ENCODE results near the gene CYTH2. TPM values are rescaled to one million over a fixed set of nuclear protein-coding genes. Genes with fewer than 3 reads are reported as not detected.
A peak's percentile ranks its signal among the peaks of the same experiment; 100 is the strongest.

CYTH2 gene
- total and polyA plus RNA-seq, 8 donors: 25.4 to 54.2 (median 31.5) TPM

DNA sequence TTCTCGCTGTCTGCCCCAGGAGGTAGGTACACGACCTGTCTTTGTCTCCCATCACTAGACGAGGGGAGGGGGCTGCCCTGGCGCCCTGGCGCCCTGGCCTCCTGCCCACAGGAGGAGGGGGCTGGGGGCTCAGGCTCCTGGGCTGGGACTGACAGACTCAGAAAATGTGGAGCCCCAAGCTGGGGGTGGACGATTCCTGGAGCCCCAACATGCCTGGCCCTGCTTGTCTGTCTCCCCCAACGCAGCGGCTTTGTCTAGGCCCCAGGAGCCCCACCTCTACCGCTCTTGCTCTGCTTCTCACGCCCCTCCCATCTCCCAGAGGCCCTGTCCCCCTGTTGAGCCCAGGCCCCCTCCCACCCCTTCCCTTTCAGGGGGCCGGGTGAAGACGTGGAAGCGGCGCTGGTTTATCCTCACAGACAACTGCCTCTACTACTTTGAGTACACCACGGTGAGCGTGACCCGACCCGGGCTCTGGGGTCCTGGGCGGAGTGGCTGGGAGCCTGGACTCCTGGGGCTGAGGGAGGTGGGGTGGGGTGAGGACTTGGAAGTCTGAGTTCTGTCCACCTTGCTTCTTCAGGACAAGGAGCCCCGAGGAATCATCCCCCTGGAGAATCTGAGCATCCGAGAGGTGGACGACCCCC lies 8.6 kb downstream of the CYTH2 start:
- TF ChIP-seq, protein P1, sequence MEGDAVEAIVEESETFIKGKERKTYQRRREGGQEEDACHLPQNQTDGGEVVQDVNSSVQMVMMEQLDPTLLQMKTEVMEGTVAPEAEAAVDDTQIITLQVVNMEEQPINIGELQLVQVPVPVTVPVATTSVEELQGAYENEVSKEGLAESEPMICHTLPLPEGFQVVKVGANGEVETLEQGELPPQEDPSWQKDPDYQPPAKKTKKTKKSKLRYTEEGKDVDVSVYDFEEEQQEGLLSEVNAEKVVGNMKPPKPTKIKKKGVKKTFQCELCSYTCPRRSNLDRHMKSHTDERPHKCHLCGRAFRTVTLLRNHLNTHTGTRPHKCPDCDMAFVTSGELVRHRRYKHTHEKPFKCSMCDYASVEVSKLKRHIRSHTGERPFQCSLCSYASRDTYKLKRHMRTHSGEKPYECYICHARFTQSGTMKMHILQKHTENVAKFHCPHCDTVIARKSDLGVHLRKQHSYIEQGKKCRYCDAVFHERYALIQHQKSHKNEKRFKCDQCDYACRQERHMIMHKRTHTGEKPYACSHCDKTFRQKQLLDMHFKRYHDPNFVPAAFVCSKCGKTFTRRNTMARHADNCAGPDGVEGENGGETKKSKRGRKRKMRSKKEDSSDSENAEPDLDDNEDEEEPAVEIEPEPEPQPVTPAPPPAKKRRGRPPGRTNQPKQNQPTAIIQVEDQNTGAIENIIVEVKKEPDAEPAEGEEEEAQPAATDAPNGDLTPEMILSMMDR (IDR thresholded peaks at IDR 0.05): no peak
- Histone ChIP-seq H3K9me3 (no peaks in the 10 kb centered on the region), H3K27ac (no peak overlapping the region), H3K4me3 (no peak overlapping the region), H3K27me3 (no peaks in the 10 kb centered on the region), H3K36me3 (peaks cover 7 to 39% (median 25%) of the 10 kb centered on the region in 3 donors), H3K4me1 (peaks cover 0 to 6% (median 3%) of the 10 kb centered on the region in 3 donors)
- intact Hi-C loops (cut with DNase I): no loop called here
- ATAC-seq (no peak), FAIRE-seq (no peak), DNase-seq (peak in 1 of 6 donors; percentile 81)
- WGBS, 2 donors: 87 to 88% methylated on average over 22 of the region's 22 CpGs

DNA sequence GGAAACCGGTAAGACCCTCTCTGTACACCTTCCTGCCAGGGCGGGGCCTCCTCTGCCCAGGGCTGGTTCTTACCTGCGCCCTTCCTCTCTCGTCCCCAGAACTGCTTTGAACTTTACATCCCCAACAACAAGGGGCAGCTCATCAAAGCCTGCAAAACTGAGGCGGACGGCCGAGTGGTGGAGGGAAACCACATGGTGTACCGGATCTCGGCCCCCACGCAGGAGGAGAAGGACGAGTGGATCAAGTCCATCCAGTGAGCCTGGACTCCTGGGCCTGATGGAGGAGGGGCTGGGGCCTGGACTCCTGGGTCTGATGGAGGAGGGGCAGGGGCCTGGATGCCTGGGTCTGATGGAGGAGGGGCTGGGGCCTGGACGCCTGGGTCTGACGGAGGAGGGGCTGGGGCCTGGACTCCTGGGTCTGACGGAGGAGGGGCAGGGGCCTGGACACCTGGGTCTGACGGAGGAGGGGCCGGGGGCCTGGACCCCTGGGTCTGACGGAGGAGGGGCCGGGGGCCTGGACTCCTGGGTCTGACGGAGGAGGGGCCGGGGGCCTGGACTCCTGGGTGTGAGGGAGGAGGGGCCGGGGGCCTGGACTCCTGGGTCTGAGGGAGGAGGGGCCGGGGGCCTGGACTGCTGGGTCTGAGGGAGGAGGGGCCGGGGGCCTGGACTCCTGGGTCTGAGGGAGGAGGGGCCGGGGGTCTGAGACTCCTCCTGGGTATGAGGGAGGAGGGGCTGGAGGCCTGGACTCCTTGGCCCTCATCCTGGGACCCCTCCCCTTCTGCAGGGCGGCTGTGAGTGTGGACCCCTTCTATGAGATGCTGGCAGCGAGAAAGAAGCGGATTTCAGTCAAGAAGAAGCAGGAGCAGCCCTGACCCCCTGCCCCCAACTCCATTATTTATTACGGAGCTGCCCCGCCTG lies 9.4 kb downstream of the CYTH2 start:
- ATAC-seq: no peak
- H3K9me3 ChIP-seq: no peaks in the 10 kb centered on the region
- intact Hi-C loops (cut with DNase I): no loop called here
- peaks cover 3 to 33% (median 17%) of the 10 kb centered on the region in 3 donors for H3K36me3 ChIP-seq
- 86 to 88% methylated on average over 22 to 29 of the region's 29 CpGs for WGBS, 2 donors
- DNase-seq: peak in 1 of 6 donors; percentile 74
- TF ChIP-seq, protein P1 (IDR thresholded peaks at IDR 0.05): no peak
- peaks cover 0 to 6% (median 3%) of the 10 kb centered on the region in 3 donors for H3K4me1 ChIP-seq
- no peaks in the 10 kb centered on the region for H3K27me3 ChIP-seq
- no peak overlapping the region for H3K4me3 ChIP-seq
- no peak overlapping the region for H3K27ac ChIP-seq
- no peak for FAIRE-seq

DNA sequence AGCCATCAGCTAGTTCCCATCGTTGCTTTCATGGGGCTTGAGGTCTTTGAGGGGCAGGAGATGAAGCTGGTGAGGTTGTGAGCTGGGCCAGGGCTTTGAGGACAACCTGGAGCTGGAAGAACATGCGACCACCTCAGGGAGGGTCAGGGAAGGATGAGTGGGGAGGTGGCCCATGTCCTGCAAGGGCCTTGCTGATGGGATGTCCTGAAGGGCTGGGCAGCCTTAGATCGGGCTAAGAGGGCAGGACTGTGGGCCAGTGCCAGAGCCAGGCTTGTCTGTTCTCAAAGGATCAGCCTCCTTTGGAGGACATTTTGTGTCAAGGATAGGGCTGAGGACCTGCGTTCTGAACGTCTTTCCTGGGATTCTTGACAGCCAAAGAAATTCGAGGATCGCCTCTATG lies 10.5 kb downstream of the CYTH2 start:
- H3K4me3 ChIP-seq: no peak overlapping the region
- TF ChIP-seq, protein P1 (IDR thresholded peaks at IDR 0.05): no peak
- peaks cover 0 to 6% (median 3%) of the 10 kb centered on the region in 3 donors for H3K4me1 ChIP-seq
- H3K36me3 ChIP-seq: peaks cover 3 to 23% (median 10%) of the 10 kb centered on the region in 3 donors
- 72 to 77% methylated on average over 7 of the region's 7 CpGs for WGBS, 2 donors
- H3K9me3 ChIP-seq: no peaks in the 10 kb centered on the region
- DNase-seq (no peak), FAIRE-seq (no peak), ATAC-seq (peak in 2 of 4 donors; percentile 6 to 8)
- peak overlapping the region in 1 of 4 donors; percentile 37 for H3K27ac ChIP-seq
- intact Hi-C loops (cut with DNase I): no loop called here
- no peaks in the 10 kb centered on the region for H3K27me3 ChIP-seq

DNA sequence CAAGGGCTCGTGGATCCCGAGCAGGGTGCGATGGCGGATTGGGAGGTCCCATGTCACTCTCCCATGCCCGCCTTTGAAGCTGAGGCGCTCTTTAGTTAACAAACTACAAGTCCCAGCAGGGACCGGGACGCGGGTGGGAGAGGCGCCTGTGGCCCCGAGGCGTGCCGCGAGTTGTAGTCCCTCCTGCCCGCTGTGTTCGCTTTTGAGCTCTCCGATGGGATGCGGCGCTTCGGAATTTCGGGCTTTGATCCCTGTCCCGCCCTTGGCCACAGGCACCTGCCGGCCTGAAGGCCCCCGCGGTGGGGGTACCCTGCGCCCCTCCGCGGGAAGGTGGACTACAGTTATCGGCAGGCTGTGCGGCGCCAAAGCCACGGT lies 11.0 kb downstream of the CYTH2 start:
- Histone ChIP-seq H3K4me1 (peaks cover 0 to 6% (median 3%) of the 10 kb centered on the region in 3 donors), H3K9me3 (no peaks in the 10 kb centered on the region), H3K4me3 (peak overlapping the region; percentile 31 to 60 (median 42)), H3K36me3 (peaks cover 3 to 19% (median 5%) of the 10 kb centered on the region in 3 donors), H3K27me3 (no peaks in the 10 kb centered on the region), H3K27ac (peak overlapping the region; percentile 15 to 65 (median 44))
- TF ChIP-seq, protein P1 (IDR thresholded peaks at IDR 0.05): no peak
- 26 to 32% methylated on average over 32 of the region's 32 CpGs for WGBS, 2 donors
- FAIRE-seq (no peak), ATAC-seq (peak; percentile 73 to 87 (median 79)), DNase-seq (peak in 4 of 6 donors; percentile 66 to 87 (median 76))
- intact Hi-C loops (cut with DNase I): no loop called here
